Thymus (tissue), 11 donors: ENCODE measurements around the gene REC114. TPM values are rescaled to one million over a fixed set of nuclear protein-coding genes. Genes with fewer than 3 reads are reported as not detected.
A peak's percentile ranks its signal among the peaks of the same experiment; 100 is the strongest.
"Not testable (repeated sequence)": the region's sequence is repeated elsewhere in the genome, so short reads cannot be mapped to it uniquely, and the experiment has no call there.

ENCODE experiments used
- DNase-seq, 9 donors: peaks; one replicate each; pipeline ENCODE4 v3.0.0-alpha.2; 2013; ENCODE audit warnings: low spot score in 9 of 9, low read depth in 6 of 9, missing footprints in 1 of 9
- H3K27ac ChIP-seq, 2 donors: one replicate each; pipeline ENCODE4 v1.5.1; 2013; ENCODE audit warnings: control low read depth in 1 of 2, low read depth in 1 of 2, low read length in 1 of 2, mild to moderate bottlenecking in 1 of 2, moderate library complexity in 1 of 2
- H3K27me3 ChIP-seq, 2 donors: one replicate each; pipeline ENCODE4 v1.5.1; 2013; ENCODE audit warnings: low read length in 1 of 2; ENCODE audit not compliant: control insufficient read depth in 2 of 2, insufficient read depth in 1 of 2
- H3K36me3 ChIP-seq, 2 donors: one replicate each; pipeline ENCODE4 v1.5.1; 2013; ENCODE audit warnings: low read length in 1 of 2, mild to moderate bottlenecking in 1 of 2, moderate library complexity in 1 of 2; ENCODE audit not compliant: control insufficient read depth in 2 of 2, insufficient read depth in 2 of 2
- H3K4me1 ChIP-seq, 2 donors: one replicate each; pipeline ENCODE4 v1.5.1; 2013; ENCODE audit warnings: low read length in 2 of 2; ENCODE audit not compliant: control insufficient read depth in 2 of 2, insufficient read depth in 2 of 2
- H3K4me3 ChIP-seq, 2 donors: one replicate each; pipeline ENCODE4 v1.5.1; 2013; ENCODE audit warnings: low read length in 2 of 2, control low read depth in 1 of 2, mild to moderate bottlenecking in 1 of 2
- H3K9me3 ChIP-seq, 2 donors: one replicate each; pipeline ENCODE4 v1.5.1; 2013; ENCODE audit warnings: low read length in 1 of 2, mild to moderate bottlenecking in 1 of 2; ENCODE audit not compliant: control insufficient read depth in 2 of 2, insufficient read depth in 1 of 2
- WGBS: extraction: QIAGEN DNeasy Blood & Tissue Kit; methylation state at CpG from one replicate; pipeline ENCODE4 v1.1.7; 2013; 5-methylcytosine and 5-hydroxymethylcytosine counted together
- polyA plus RNA-seq: library from polyadenylated mRNA; stranded (reverse); fragments of 200-250 nt; gene quantifications from one replicate; pipeline ENCODE4 v1.2.3, GENCODE V29; 2013
- total RNA-seq: library from RNA; stranded (reverse); fragments of 120-200 nt; gene quantifications from one replicate; pipeline ENCODE4 v1.2.4, GENCODE V29; 2013
- donor health status: healthy.

The REC114 gene
- total and polyA plus RNA-seq, 2 donors = 0.07 to 0.09 TPM

GRCh38 chr15:73442421-73442820 lies 543 bp upstream of the REC114 start:
- Histone ChIP-seq H3K4me3 (no peak overlapping the region), H3K27me3 (no peaks in the 10 kb centered on the region), H3K9me3 (no peaks in the 10 kb centered on the region), H3K36me3 (no peaks in the 10 kb centered on the region), H3K4me1 (no peaks in the 10 kb centered on the region), H3K27ac (no peak overlapping the region)
- no peak for DNase-seq
- WGBS = 94% methylated on average over 11 of the region's 11 CpGs

GRCh38 chr15:73447471-73447870 lies 4.5 kb downstream of the REC114 start:
- not testable (repeated sequence) for H3K9me3 ChIP-seq, H3K27ac ChIP-seq, DNase-seq, H3K36me3 ChIP-seq, H3K4me1 ChIP-seq, H3K27me3 ChIP-seq, H3K4me3 ChIP-seq
- WGBS = 94% methylated on average over 5 of the region's 5 CpGs

GRCh38 chr15:73448158-73448758 lies 5.3 kb downstream of the REC114 start:
- not testable (repeated sequence) for H3K36me3 ChIP-seq, H3K4me1 ChIP-seq, H3K9me3 ChIP-seq, H3K4me3 ChIP-seq, H3K27me3 ChIP-seq, H3K27ac ChIP-seq
- peak in 1 of 9 donors; percentile 8 for DNase-seq
- 77% methylated on average over 5 of the region's 5 CpGs for WGBS

- not testable (repeated sequence) for H3K4me1 ChIP-seq, DNase-seq, H3K4me3 ChIP-seq, H3K27ac ChIP-seq, H3K27me3 ChIP-seq, H3K36me3 ChIP-seq, H3K9me3 ChIP-seq
- 95% methylated on average over 3 of the region's 3 CpGs for WGBS
Observed at GRCh38 chr15:73449980-73450379, 7.0 kb downstream of the REC114 start.

GRCh38 chr15:73454096-73454495 lies 11.1 kb downstream of the REC114 start:
- no peak overlapping the region for H3K27ac ChIP-seq
- no peaks in the 10 kb centered on the region for H3K4me1 ChIP-seq
- H3K27me3 ChIP-seq = no peaks in the 10 kb centered on the region
- no peaks in the 10 kb centered on the region for H3K9me3 ChIP-seq
- H3K36me3 ChIP-seq = no peaks in the 10 kb centered on the region
- WGBS = 24% methylated on average over 1 of the region's 1 CpG
- H3K4me3 ChIP-seq = no peak overlapping the region
- no peak for DNase-seq

- WGBS = 95% methylated on average over 1 of the region's 1 CpG
- no peaks in the 10 kb centered on the region for H3K36me3 ChIP-seq
- DNase-seq = no peak
- no peak overlapping the region for H3K4me3 ChIP-seq
- H3K27me3 ChIP-seq = no peaks in the 10 kb centered on the region
- no peak overlapping the region for H3K27ac ChIP-seq
- H3K4me1 ChIP-seq = no peaks in the 10 kb centered on the region
- H3K9me3 ChIP-seq = no peaks in the 10 kb centered on the region
Observed at GRCh38 chr15:73455876-73456275, 12.9 kb downstream of the REC114 start.

- H3K4me3 ChIP-seq = no peak overlapping the region
- no peak overlapping the region for H3K27ac ChIP-seq
- WGBS = 77% methylated on average over 5 of the region's 5 CpGs
- no peaks in the 10 kb centered on the region for H3K4me1 ChIP-seq
- H3K27me3 ChIP-seq = no peaks in the 10 kb centered on the region
- DNase-seq = no peak
- H3K9me3 ChIP-seq = no peaks in the 10 kb centered on the region
- no peaks in the 10 kb centered on the region for H3K36me3 ChIP-seq
Observed at GRCh38 chr15:73457334-73457733, 14.4 kb downstream of the REC114 start.

GRCh38 chr15:73460662-73461061 lies 17.7 kb downstream of the REC114 start:
- no peaks in the 10 kb centered on the region for H3K36me3 ChIP-seq
- H3K27ac ChIP-seq = no peak overlapping the region
- no peak overlapping the region for H3K4me3 ChIP-seq
- H3K4me1 ChIP-seq = no peaks in the 10 kb centered on the region
- H3K27me3 ChIP-seq = no peaks in the 10 kb centered on the region
- H3K9me3 ChIP-seq = no peaks in the 10 kb centered on the region
- no peak for DNase-seq

GRCh38 chr15:73464602-73465001 lies 21.6 kb downstream of the REC114 start:
- no peak for DNase-seq
- 56% methylated on average over 2 of the region's 2 CpGs for WGBS
- H3K27me3 ChIP-seq = no peaks in the 10 kb centered on the region
- no peak overlapping the region for H3K4me3 ChIP-seq
- no peaks in the 10 kb centered on the region for H3K4me1 ChIP-seq
- H3K36me3 ChIP-seq = no peaks in the 10 kb centered on the region
- no peaks in the 10 kb centered on the region for H3K9me3 ChIP-seq
- H3K27ac ChIP-seq = no peak overlapping the region

- Histone ChIP-seq H3K4me1 (no peaks in the 10 kb centered on the region), H3K4me3 (no peak overlapping the region), H3K36me3 (no peaks in the 10 kb centered on the region), H3K9me3 (no peaks in the 10 kb centered on the region), H3K27me3 (no peaks in the 10 kb centered on the region), H3K27ac (no peak overlapping the region)
- no peak for DNase-seq
- 76% methylated on average over 3 of the region's 3 CpGs for WGBS
Observed at GRCh38 chr15:73467758-73468157, 24.8 kb downstream of the REC114 start.
